ENCODE data around the gene STOML1.

- no peak for TF ChIP-seq POLR2AphosphoS5 (IDR thresholded peaks at IDR 0.05; ENCODE audit: low read depth, low read length)
- TF ChIP-seq POLR2A (IDR thresholded peaks at IDR 0.05; ENCODE audit: low read depth, low read length) = no peak
- no peak for TF ChIP-seq TAF1 (IDR thresholded peaks at IDR 0.05; ENCODE audit: borderline replicate concordance, low read depth, low read length)
These were observed 43.1 kb downstream of the STOML1 start for GRCh38 chr15:73948982-73949381.

All from GM12892 (cell line).